HepG2 (cell line): ENCODE data around the gene RAP1GAP2. TPM values are rescaled to one million over a fixed set of nuclear protein-coding genes. Genes with fewer than 3 reads are reported as not detected.
A peak's percentile ranks its signal among the peaks of the same experiment; 100 is the strongest.

Experiments used
- ATAC-seq: fragments of 200-7000 bp; cut with Tn5 transposase; 3 replicates; pipeline ENCODE4 v1.9.1; 2020; ENCODE audit warnings: mild to moderate bottlenecking, moderate library complexity
- BruUV-seq: library from RNA; stranded (reverse); fragments of 400-500 nt; replicated peaks from 2 replicates; lab custom pipeline; 2021; lab: Mats Ljungman, UMichigan
- CTCF ChIA-PET: fragments of 300-600 bp; formaldehyde crosslinking; extraction: SDS; loops from one replicate; lab custom pipeline; 2021; ENCODE audit warnings: low total read pairs, inconsistent platforms, low intra/inter-chr PET ratio; lab: Yijun Ruan, JAX
- POLR2A ChIA-PET: fragments of 350-600 bp; sonication (Branson Sonifier 250); formaldehyde crosslinking; loops from one replicate; lab custom pipeline; 2020; ENCODE audit warnings: antibody characterized with exemption, inconsistent platforms; lab: Yijun Ruan, JAX
- DNase-seq: peaks from one replicate; pipeline ENCODE4 v3.0.0-alpha.2; 2015; ENCODE audit warnings: low spot score
- FAIRE-seq: peaks from 3 replicates; lab custom pipeline; 2011; peaks lifted over from hg19 to GRCh38; lab: Jason Lieb, UNC
- H2AFZ ChIP-seq: one replicate; pipeline ENCODE4 v1.6.1; 2011; ENCODE audit warnings: low read length, inconsistent platforms
- H3K27ac ChIP-seq: fragments of 300-600 bp; 3 replicates; pipeline ENCODE4 v1.8.0; 2011; ENCODE audit warnings: mixed run types, mild to moderate bottlenecking, mixed read lengths, low read length, inconsistent platforms; ENCODE audit not compliant: insufficient read depth; ENCODE audit errors: extremely low read length
- H3K27me3 ChIP-seq, 2 experiments: fragments of 200-600 bp in 1 of 2; 2 replicates in 1 of 2; 3 replicates in 1 of 2; pipeline versions ENCODE4 v1.6.0 to v1.8.0; 2011; ENCODE audit warnings: low read length in 2 of 2, mild to moderate bottlenecking in 2 of 2, moderate library complexity in 2 of 2, inconsistent platforms in 1 of 2; ENCODE audit not compliant: insufficient read depth in 2 of 2, control insufficient read depth in 1 of 2
- H3K36me3 ChIP-seq, 2 experiments: fragments of 200-600 bp in 1 of 2; replicated peaks in 1 of 2; 2 replicates in 1 of 2; 3 replicates in 1 of 2; pipeline versions ENCODE4 v1.5.1 to v1.8.0; 2011; ENCODE audit warnings: low read length in 2 of 2, inconsistent platforms in 1 of 2; ENCODE audit not compliant: insufficient read depth in 2 of 2, control insufficient read depth in 1 of 2
- H3K4me1 ChIP-seq: 2 replicates; pipeline ENCODE4 v1.5.1; 2012; ENCODE audit warnings: low read length, inconsistent platforms; ENCODE audit not compliant: insufficient read depth
- H3K4me2 ChIP-seq: 2 replicates; pipeline ENCODE4 v1.6.0; 2011; ENCODE audit warnings: low read depth, low read length, inconsistent platforms
- H3K4me3 ChIP-seq, 3 experiments: fragments of 200-600 bp in 1 of 3; sonication (generic), shearing (Covaris generic) in 1 of 3; replicated peaks in 1 of 3; 2 replicates each; pipeline ENCODE4 v1.5.1; 2011 to 2016; ENCODE audit warnings: low read length in 3 of 3, inconsistent platforms in 2 of 3, low read depth in 2 of 3, mild to moderate bottlenecking in 2 of 3, control low read depth in 1 of 3, mixed read lengths in 1 of 3; ENCODE audit not compliant: insufficient read depth in 1 of 3
- H3K79me2 ChIP-seq: one replicate; pipeline ENCODE4 v1.6.1; 2011; ENCODE audit warnings: low read length, inconsistent platforms; ENCODE audit not compliant: insufficient read depth
- H3K9ac ChIP-seq: 2 replicates; pipeline ENCODE4 v1.6.0; 2011; ENCODE audit warnings: mild to moderate bottlenecking, low read depth, low read length, inconsistent platforms; ENCODE audit not compliant: insufficient read depth
- H3K9me3 ChIP-seq: 2 replicates; pipeline ENCODE4 v1.5.1; 2012; ENCODE audit warnings: mild to moderate bottlenecking, low read length
- H4K20me1 ChIP-seq: 2 replicates; pipeline ENCODE4 v1.6.0; 2011; ENCODE audit warnings: inconsistent platforms, mild to moderate bottlenecking, low read length, moderate library complexity; ENCODE audit not compliant: insufficient read depth
- ARID4A ChIP-seq: sonication (generic); formaldehyde crosslinking; IDR thresholded peaks from 2 replicates; pipeline ENCODE4 v1.5.0; 2020; ENCODE audit warnings: mild to moderate bottlenecking, missing genetic modification reagents, borderline replicate concordance
- IRF9 ChIP-seq: sonication (generic); formaldehyde crosslinking; IDR thresholded peaks from 2 replicates; pipeline ENCODE4 v1.8.0; 2022; ENCODE audit warnings: missing genetic modification reagents, mild to moderate bottlenecking, borderline replicate concordance
- MEF2D ChIP-seq: sonication (generic); formaldehyde crosslinking; IDR thresholded peaks from 2 replicates; pipeline ENCODE4 v1.5.1; 2020; ENCODE audit warnings: mild to moderate bottlenecking, missing genetic modification reagents
- MTF2 ChIP-seq: sonication (generic); formaldehyde crosslinking; IDR thresholded peaks from 2 replicates; pipeline ENCODE4 v1.5.0; 2020; ENCODE audit warnings: missing genetic modification reagents, borderline replicate concordance
- SIX1 ChIP-seq: sonication (generic); formaldehyde crosslinking; IDR thresholded peaks from 2 replicates; pipeline ENCODE4 v1.4.0; 2020; ENCODE audit warnings: missing genetic modification reagents, borderline replicate concordance
- SOX6 ChIP-seq, 2 experiments: fragments of 450-650 bp in 1 of 2; sonication (generic) in 1 of 2; formaldehyde crosslinking in 1 of 2; IDR thresholded peaks; 2 replicates each; pipeline versions ENCODE4 v1.4.0 to v1.6.1; 2017 to 2020; ENCODE audit warnings: antibody characterized with exemption in 1 of 2, mild to moderate bottlenecking in 1 of 2, missing genetic modification reagents in 1 of 2
- TGIF2 ChIP-seq: IDR thresholded peaks from 2 replicates; pipeline ENCODE4 v1.6.1; 2016; ENCODE audit warnings: control low read depth, missing compliant biosample characterization
- ZBTB1 ChIP-seq: sonication (generic); formaldehyde crosslinking; IDR thresholded peaks from 2 replicates; pipeline ENCODE4 v1.4.0; 2020; ENCODE audit warnings: missing genetic modification reagents, borderline replicate concordance
- ZNF263 ChIP-seq: sonication (generic); formaldehyde crosslinking; IDR thresholded peaks from 2 replicates; pipeline ENCODE4 v1.4.0; 2020; ENCODE audit warnings: missing genetic modification reagents
- ZNF687 ChIP-seq: sonication (generic); formaldehyde crosslinking; IDR thresholded peaks from 2 replicates; pipeline ENCODE4 v1.5.1; 2020; ENCODE audit warnings: mild to moderate bottlenecking, missing genetic modification reagents, moderate library complexity
- ZNF777 ChIP-seq: sonication (generic); formaldehyde crosslinking; IDR thresholded peaks from 2 replicates; pipeline ENCODE4 v1.4.0; 2020; ENCODE audit warnings: missing genetic modification reagents
- WGBS: methylation state at CpG from one replicate; pipeline ENCODE4 v1.1.6; 2017; ENCODE audit warnings: low lambda C conversion rate; 5-methylcytosine and 5-hydroxymethylcytosine counted together
- in situ Hi-C: cut with HindIII; loops from 2 replicates; pipeline ENCODE4 v1.10.0; 2017; ENCODE audit warnings: low pct_unique_long_range_greater_than_20kb; ENCODE audit not compliant: extremely low pct_ligation_motif_present
- intact Hi-C: fragments of 100-400 bp; cut with micrococcal nuclease; formaldehyde crosslinking; loops from one replicate; pipeline ENCODE4 v1.10.0; 2022; ENCODE audit not compliant: unreplicated experiment
- polyA plus RNA-seq, 8 experiments: library from polyadenylated mRNA; depleted of rRNA in 3 of 8; stranded (reverse) in 7 of 8; unstranded in 1 of 8; fragments of >200 nt; fragmentation: Illumina TruSeq in 4 of 8; extraction: Trizol in 4 of 8; gene quantifications; 2 replicates each; pipeline versions ENCODE4 v1.2.1 to v1.2.3, GENCODE V29; 2011 to 2016; ENCODE audit warnings: low read depth in 4 of 8, missing spikeins in 1 of 8, mixed read lengths in 1 of 8; ENCODE audit not compliant: insufficient read depth in 1 of 8
- total RNA-seq, 5 experiments: library from RNA; depleted of rRNA; stranded (reverse); fragments of >200 nt; fragmentation: Illumina TruSeq; extraction: Trizol; gene quantifications; 2 replicates each; pipeline ENCODE4 v1.2.3, GENCODE V29; 2016; ENCODE audit warnings: low read depth in 1 of 5

The RAP1GAP2 gene
- total and polyA plus RNA-seq, 2 of the 13 experiments (the other 11 are each of a cell fraction or from before 2014, with no cell fraction given): 10.9 to 12.0 TPM

GRCh38 chr17:2755891-2756724 is 40.1 kb upstream of the RAP1GAP2 start:
- H3K27me3 ChIP-seq: peaks cover 0 to 19% of the 10 kb centered on the region in 2 experiments; a peak in 2 of 5 replicates
- no peak overlapping the region for H3K9ac ChIP-seq
- POLR2A ChIA-PET: no interaction called here
- H3K4me2 ChIP-seq: peak overlapping the region; percentile 66
- H3K79me2 ChIP-seq: no peaks in the 10 kb centered on the region
- H3K36me3 ChIP-seq: no peaks in the 10 kb centered on the region
- no peaks in the 10 kb centered on the region for H3K9me3 ChIP-seq
- no peak for DNase-seq
- CTCF ChIA-PET: no interaction called here
- in situ Hi-C loops (no loop called here), intact Hi-C loops (no loop called here)
- peak overlapping the region; percentile 39 to 64 (median 41); a peak in 5 of 6 replicates for H3K4me3 ChIP-seq
- WGBS: 8% methylated on average over 20 of the region's 46 CpGs
- no peak overlapping the region for H3K27ac ChIP-seq
- no peak overlapping the region for H2AFZ ChIP-seq
- H3K4me1 ChIP-seq: no peaks in the 10 kb centered on the region
- BruUV-seq: no TSS peak
- ATAC-seq: peak; percentile 88
- H4K20me1 ChIP-seq: no peaks in the 10 kb centered on the region
- FAIRE-seq: no peak
- 0 out of 2 replicates have a peak, but pooled peaks have one; percentile 19 for TF ChIP-seq IRF9 (CRISPR knock-in tag)
- TF ChIP-seq SIX1 (CRISPR knock-in tag): peak; percentile 94
- TF ChIP-seq MEF2D (CRISPR knock-in tag): no peak
- TF ChIP-seq ZNF687 (CRISPR knock-in tag): peak; percentile 32; the same call in 1 of the 2 replicates
- TF ChIP-seq ZNF777 (CRISPR knock-in tag): peak; percentile 26; the same call in 1 of the 2 replicates
- TF ChIP-seq ZBTB1 (CRISPR knock-in tag): no peak
- TF ChIP-seq ARID4A (CRISPR knock-in tag): no peak; the same call in 1 of the 2 replicates
- no peak for TF ChIP-seq SOX6 (IDR thresholded peaks at IDR 0.05)
- 0 out of 2 replicates have a peak, but pooled peaks have one; percentile 12 for TF ChIP-seq SOX6 (CRISPR knock-in tag; IDR thresholded peaks at IDR 0.05)
- TF ChIP-seq TGIF2 (CRISPR knock-in tag): no peak
- TF ChIP-seq MTF2 (CRISPR knock-in tag): no peak
- TF ChIP-seq ZNF263 (CRISPR knock-in tag): peak; percentile 90
